Measurements from ENCODE around the gene TRPM4.
"Not testable (repeated sequence)": the region's sequence is repeated elsewhere in the genome, so short reads cannot be mapped to it uniquely, and the experiment has no call there.

Gene TRPM4

DNA sequence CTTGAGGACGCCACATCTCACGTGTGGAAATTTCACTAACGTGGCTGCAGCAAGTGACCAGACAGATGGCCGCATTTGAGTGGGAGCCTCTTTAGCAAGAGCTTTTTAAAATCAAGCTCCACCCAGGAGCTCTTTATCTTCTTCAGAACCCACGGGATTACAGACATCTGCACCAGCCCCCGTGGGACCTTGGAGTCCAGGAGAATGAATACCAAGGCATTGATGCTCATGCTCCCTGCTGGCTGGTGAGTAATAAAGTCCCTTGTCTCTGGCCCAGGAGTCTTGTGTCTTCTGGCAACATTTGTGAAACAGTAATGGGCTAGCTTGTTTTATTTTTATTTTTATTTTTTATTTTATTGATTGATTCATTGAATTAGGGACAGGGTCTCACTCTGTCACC lies 64.4 kb downstream of the TRPM4 start:
- TF ChIP-seq, protein P1, sequence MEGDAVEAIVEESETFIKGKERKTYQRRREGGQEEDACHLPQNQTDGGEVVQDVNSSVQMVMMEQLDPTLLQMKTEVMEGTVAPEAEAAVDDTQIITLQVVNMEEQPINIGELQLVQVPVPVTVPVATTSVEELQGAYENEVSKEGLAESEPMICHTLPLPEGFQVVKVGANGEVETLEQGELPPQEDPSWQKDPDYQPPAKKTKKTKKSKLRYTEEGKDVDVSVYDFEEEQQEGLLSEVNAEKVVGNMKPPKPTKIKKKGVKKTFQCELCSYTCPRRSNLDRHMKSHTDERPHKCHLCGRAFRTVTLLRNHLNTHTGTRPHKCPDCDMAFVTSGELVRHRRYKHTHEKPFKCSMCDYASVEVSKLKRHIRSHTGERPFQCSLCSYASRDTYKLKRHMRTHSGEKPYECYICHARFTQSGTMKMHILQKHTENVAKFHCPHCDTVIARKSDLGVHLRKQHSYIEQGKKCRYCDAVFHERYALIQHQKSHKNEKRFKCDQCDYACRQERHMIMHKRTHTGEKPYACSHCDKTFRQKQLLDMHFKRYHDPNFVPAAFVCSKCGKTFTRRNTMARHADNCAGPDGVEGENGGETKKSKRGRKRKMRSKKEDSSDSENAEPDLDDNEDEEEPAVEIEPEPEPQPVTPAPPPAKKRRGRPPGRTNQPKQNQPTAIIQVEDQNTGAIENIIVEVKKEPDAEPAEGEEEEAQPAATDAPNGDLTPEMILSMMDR (conservative IDR thresholded peaks at IDR 0.05): no peak
- H3K27ac ChIP-seq: no peak overlapping the region

DNA sequence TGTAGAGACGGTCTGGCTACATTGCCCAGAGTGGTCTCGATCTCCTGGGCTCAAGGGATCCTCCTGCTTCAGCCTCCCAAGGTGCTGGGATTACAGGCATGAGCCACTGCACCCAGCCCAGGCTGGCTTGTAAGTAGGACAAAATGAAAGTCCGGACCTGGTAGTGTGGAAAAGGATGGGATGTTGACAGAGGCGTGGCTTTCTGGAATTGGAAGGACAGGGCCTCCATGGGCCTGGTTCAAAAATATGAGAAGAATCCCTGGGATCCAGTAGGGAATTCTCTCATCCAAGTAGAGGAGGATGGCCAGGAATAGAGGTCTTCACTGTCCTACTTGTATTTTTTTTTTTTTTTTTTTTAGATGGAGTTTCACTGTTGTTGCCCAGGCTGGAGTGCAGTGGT lies 64.9 kb downstream of the TRPM4 start:
- TF ChIP-seq, protein P1 (conservative IDR thresholded peaks at IDR 0.05): no peak
- no peak overlapping the region for H3K27ac ChIP-seq

DNA sequence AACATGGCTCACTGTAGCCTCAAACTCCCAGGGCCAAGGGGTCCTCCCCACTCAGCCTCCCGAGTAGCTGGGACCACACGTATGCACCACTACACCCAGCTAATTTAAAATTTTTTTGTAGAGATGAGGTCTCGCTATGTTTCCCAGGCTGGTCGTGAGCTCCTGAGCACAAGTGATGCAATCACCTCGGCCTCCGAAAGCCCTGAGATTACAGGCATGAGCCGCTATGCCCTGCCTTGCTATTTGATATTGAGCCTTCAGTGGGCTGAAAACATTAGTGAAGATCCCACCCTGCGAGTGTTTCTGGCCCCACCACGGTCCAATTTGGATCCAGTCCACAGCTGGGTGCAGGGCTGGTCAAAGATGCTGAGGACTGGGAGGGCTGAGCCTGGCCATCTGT lies 65.9 kb downstream of the TRPM4 start:
- TF ChIP-seq, protein P1 (conservative IDR thresholded peaks at IDR 0.05): no peak
- H3K27ac ChIP-seq: no peak overlapping the region

DNA sequence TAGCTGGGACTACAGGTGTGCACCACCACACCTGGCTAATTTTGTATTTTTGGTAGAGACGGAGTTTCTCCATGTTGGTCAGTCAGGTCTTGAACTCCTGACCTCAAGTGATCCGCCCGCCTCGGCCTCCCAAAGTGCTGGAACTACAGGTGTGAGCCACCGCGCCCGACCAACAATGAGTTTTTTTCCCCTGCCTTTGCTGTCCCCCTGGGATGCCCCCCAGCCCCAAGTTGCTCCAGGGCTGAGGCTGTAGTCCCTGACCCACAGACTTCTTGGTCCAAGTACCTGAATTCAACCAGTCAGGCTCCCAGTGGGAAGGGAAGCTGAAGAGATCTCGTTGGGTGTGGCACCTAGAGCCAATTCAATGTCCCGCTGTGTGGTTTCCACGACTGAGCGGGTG lies 66.8 kb downstream of the TRPM4 start:
- H3K27ac ChIP-seq: not testable (repeated sequence)

DNA sequence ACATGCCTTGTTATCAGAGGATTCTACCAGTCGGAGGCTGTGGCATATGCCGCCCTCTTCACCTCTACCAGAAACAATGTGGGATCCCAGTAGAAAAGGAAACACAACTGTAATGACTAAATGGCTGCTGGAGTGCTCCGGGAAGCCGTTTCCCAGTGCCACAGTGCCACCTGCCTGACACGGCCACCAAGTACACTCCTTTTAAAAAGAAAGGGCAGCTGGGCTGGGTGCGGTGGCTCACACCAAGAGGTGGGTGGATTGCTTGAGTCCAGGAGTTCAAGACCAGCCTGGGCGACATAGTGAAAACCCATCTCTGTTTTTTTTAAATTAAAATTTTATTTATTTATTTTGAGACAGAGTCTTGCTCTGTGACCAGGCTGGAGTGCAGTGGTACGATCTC lies 67.3 kb downstream of the TRPM4 start:
- TF ChIP-seq, protein P1 (conservative IDR thresholded peaks at IDR 0.05): peak; percentile 85

DNA sequence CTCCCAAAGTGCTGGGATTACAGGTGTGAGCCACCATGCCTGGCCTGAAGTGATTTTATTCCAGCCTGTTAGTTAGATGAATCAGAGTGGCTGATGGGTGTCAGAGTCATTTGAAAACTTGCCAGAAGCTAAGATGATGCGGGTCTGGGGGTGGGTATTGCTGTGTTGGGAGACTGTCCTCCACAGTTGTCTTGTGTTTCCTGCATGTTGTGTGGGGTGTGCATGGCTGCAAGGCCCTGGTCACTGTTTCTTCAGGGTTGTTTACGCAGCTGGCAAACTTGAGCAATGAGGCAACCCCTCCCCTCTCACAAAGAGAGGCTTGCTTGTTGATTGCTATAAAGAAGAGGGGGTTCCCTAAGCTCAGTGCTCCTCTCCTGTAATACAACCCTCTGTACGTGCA lies 71.8 kb downstream of the TRPM4 start:
- H3K27ac ChIP-seq: no peak overlapping the region
- TF ChIP-seq, protein P1 (conservative IDR thresholded peaks at IDR 0.05): no peak

More for the DNA sequence above, 67.3 kb downstream of the TRPM4 start:
- H3K27ac ChIP-seq: no peak overlapping the region

DNA sequence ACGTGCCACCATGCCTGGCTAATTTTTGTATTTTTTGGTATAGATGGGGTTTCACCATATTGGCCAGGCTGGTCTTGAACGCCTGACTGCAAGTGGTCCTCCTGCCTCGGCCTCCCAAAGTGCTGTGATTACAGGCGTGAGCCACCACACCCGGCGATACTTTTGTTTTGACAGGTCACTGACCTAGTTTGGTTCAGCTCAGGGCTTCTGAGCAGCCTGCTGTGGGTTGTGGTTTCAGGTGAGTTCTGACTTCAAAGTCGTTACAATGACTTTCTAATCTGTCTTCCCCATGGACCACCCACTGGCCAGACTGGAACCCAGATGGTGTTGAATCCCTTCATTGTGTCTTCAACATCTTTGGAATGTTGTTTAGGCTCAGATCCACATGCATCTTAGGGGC lies 73.8 kb downstream of the TRPM4 start:
- no peak overlapping the region for H3K27ac ChIP-seq
- TF ChIP-seq, protein P1 (conservative IDR thresholded peaks at IDR 0.05): no peak

DNA sequence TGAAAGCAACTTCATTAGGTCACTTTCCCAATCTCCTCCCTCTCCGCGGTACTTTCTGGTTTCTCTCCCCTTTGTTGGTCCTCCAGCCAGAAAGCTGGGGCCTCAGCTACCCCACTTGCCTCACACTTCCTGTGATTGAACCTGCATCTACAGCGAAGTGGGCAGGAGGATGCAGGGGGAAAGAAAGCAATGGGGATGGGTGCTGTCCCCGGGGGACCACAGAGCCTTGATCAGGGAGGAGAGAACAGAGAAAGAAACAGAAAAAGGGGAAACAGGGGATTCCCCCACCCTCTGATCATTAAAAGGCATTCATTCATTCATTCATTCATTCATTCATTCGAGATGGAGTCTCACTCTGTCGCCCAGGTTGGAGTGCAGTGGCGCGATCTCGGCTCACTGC lies 74.2 kb downstream of the TRPM4 start:
- no peak overlapping the region for H3K27ac ChIP-seq
- TF ChIP-seq, protein P1 (conservative IDR thresholded peaks at IDR 0.05): no peak

Measured in VCaP (cell line).